Skin epidermis (tissue), 12 donors: ENCODE results near the gene PEPD.

Source experiments
- H3K27ac ChIP-seq, 21 experiments: fragments of 200-600 bp; sonication (generic) in 11 of 21; one replicate each; pipeline ENCODE4 v1.5.0; 2020; ENCODE audit warnings: mild to moderate bottlenecking in 3 of 21, inconsistent platforms in 2 of 21, moderate library complexity in 2 of 21
- H3K4me3 ChIP-seq, 7 experiments: fragments of 200-600 bp; sonication (generic) in 2 of 7; one replicate each; pipeline ENCODE4 v1.5.0; 2020; ENCODE audit warnings: inconsistent platforms in 2 of 7, mild to moderate bottlenecking in 2 of 7, moderate library complexity in 1 of 7

Gene PEPD

DNA sequence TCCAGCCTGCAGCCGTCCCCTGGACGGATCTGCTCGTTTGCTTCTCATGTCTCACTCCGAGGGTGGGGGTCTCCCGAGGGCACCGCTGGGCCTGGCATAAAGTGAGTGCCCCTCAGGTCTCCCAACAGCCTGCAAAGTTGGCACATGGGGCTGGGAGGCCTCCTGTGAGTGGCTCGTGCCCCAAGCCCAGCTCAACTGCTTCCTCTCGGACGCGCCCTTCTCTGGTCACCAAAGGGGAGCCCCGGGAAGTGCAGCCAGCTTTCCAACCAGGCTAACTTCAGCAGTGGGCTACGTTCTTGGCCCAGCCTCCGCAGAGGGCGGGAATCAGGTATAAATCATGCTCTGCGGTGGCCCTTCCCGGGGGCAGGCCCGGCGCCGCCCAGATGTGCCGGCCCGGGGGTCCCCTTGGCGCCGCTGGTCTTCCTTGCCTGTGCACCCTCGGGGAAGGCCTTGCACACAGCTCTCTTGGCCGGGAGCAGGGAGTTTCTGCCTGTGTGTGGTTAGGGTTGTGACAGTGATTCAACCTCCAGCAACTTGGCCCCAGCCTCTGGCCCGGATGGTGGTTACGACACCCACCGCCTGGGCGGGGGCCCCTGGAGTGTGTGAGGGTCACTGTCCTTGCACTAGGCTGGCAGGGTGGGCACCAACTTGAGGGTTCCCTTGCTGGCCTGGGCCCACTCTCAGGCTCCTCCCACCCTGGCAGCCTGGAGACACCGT is 127.4 kb downstream of the PEPD start:
- no peak overlapping the region for H3K4me3 ChIP-seq
- H3K27ac ChIP-seq = peak overlapping the region in 14 of 21 experiments; percentile 7 to 80 (median 40)

DNA sequence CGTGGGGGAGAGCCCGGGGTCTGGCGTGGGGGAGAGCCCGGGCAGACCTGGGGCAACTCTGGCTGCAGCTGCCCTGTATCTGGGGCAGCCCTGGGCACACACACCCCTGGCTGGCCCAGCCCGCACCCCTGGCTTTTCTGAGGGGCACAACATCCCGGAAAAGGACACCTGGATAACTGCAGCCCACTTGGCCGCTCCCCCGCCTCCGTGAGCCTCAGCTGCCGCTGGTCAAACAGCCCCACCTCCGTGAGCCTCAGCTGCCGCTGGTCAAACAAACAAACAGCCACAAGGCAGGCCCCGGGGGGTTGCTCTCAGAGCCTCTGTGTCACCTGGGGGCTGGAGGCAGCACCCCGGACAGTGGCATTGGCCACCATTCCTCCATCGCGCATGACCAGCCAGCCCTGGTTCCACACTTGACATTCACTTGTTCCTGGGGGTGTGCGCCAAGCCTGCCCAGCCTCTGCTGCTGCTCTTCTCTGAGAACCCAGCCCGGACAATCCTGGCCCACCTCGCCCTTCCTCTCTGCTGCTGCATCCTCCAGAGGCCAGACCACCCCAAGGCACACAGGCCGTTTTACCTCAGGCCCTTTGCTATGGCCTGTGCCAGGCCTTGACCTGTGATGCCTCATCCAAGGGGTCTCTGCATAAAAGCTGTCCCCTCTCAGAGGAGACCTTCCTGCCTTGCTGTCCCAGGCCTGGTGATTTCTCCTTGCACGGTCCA is 128.1 kb downstream of the PEPD start:
- Histone ChIP-seq H3K27ac (peak overlapping the region in 7 of 21 experiments; percentile 4 to 80 (median 55)), H3K4me3 (no peak overlapping the region)

DNA sequence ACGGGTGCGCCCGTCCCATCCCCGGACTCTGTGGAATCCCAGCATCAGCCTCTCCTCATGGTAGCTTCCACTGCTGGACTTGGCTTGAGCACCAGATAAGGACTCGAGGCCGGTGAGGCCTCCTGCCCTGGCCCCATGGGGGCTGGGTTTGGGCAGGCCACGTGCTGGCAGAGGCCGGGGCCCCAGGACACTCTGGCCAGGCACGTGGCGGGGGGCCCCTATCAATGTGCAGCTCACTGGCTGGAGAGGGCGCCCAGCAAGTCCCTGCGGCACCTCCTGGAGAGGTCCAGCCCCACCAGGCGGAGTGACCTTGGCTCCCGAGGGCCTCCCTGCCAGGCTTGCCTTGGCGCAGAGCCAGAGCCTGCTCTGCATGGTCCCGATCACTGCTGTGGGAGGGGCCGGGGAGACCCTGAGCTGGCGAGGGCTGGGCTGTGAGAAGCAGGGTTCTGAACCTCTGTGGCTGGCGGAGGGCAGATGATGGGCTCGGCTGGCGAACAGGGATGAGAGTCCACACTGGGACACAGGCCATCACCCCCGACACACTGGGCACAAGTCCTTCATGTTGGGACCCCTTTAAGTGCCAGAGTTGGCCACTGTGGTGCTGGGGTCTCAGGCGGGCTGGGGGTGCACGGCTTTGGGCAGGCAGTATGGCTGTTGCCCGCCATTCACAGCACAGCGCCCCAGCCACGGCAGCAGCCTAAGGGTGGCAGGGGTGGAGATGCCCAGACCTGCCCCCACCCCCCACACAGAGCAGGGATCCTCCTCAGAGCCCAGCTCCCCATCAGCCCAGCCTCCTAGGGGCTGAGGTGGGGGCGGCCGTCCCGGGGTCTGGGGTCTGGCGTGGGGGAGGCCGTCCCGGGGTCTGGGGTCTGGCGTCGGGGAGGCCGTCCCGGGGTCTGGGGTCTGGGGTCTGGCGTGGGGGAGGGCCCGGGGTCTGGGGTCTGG is 129.0 kb downstream of the PEPD start:
- Histone ChIP-seq H3K4me3 (no peak overlapping the region), H3K27ac (peak overlapping the region in 3 of 21 experiments; percentile 34 to 57 (median 43))

DNA sequence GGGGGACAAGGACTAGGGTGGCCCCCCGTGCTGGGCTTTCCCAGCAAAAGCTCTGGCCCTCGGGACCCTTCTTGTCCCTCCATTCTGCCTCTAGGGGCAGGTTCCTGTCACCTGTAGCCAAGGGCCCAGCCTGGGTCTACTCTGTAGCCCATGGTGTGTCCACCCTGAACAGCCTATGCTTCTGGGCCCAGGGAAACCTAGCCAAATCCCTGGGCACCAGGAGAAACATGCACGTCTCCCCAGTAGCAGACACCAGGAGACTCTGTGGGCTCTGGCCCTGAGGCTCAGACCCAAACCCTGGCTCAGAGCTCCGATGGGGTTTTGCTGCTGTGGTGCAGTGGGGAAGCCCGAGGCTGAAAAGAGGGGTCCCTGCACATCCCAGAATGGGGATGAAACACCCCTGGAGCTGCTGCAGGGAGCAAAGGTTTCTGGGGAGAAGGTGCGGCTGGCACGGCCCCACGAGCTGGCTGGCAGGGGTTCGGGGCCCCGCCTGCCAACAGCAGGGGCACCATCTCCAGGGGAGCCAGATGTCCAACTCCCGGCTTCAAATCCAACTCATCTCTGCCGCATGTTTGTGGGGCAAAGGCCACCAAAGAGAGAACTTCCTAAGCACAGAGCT is 129.9 kb downstream of the PEPD start:
- Histone ChIP-seq H3K4me3 (no peak overlapping the region), H3K27ac (peak overlapping the region in 4 of 21 experiments; percentile 5 to 34 (median 26))

DNA sequence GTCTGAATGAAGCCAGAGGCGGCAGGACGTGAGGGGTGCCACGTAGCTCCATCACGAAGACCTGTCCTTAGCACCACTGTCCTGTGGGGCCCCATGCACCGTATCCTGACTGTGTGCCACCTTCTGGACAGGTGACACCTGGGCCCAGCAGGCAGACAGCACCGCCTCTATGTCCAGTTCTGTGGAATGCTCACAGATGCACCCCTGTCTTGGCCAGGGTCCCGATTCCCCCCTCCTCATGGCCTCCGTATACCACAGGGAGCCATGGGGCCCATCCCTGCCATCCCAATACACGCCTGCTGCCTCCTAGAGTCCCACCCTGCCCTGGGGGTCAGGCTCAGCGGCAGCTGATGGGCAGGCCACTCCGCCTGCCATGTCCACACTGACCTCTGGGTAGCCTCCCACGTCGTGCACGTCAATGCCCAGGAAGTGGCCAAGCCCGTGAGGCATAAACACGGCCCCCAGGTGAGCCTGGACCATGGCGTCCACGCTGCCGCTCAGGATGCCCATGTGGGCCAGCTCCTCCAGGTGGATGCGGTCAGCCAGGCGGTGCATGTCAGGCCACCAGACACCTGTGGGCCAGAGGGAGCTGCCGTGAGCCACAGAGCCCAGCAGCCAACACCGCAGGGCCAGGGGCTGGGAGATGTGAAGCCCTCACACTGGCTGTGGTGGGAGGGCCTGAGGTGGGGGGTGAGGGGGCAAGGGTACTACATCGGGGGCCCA is 130.5 kb downstream of the PEPD start:
- peak overlapping the region in 13 of 21 experiments; percentile 0 to 78 (median 36) for H3K27ac ChIP-seq
- H3K4me3 ChIP-seq = no peak overlapping the region

DNA sequence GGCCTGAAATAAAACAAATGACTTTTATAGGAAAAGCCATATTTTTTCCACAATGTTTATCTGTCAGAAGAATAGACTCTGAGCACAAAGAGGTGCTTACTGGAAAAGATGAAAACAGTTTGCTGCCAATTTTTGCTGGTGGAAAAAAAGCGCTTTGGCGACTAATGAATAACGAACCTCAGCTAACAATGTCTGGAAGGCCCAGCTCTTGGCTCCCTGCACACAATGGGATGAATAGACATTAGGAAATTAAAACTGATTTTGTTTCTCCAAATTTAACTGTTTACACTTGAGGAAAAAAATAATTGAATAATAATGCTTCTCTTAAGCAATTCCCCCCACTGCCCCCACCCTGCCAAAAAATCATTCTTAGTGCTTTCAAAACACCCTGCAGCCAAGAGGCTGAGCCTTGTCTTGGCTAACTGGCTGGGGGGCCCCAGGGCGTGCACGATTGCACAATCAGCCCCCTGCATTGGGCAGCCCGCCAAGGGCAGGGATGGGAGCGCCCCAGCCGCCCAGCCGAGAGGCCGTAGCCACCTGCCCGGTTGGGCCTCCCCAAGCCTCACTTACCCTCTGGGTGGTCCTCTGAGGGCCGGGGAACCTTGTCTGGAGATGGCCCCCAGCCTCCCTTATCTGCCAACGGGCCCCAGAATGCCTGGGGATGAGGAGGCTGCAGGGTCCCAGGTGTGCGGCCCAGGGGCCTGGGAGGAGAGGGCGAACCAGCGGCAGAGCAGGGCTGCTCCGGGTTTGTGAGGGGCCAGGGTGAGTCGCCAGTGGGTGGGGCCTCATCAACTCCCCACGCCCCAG is 131.3 kb downstream of the PEPD start:
- peak overlapping the region in 18 of 21 experiments; percentile 11 to 88 (median 79) for H3K27ac ChIP-seq
- H3K4me3 ChIP-seq = no peak overlapping the region

DNA sequence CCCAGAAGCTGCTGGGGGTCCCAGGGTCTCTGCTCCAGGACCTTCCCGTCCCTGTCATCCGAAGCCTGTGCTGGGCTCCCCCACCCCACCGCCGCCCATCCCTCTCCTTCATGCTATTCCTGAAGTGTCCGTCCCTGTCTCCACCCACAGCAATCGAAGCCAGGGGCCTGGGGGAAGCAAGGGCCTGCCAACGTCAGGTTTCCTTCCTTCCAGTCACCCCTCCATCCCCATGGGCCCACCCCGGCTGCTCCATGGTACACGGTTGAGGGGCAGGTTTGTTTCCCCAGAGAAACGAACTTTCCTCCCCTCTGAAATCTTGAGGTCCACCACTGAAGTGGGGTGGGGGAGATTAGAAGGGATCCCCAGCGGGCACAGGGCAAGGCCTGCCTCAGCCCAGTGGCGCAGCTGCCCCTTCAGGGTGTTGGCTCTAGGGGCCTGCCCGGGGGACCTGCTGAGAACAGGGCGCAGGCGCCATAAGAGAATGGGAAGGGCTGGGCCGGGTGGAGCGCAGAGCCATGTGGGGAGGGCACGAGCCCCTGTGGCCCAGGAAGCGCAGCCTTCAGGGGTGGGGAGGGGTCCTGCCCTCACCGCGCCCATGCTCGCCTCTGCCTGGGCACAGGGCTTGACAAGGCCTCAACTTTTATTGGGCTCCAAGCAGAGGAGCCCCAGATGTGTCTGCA is 132.0 kb downstream of the PEPD start:
- no peak overlapping the region for H3K4me3 ChIP-seq

DNA sequence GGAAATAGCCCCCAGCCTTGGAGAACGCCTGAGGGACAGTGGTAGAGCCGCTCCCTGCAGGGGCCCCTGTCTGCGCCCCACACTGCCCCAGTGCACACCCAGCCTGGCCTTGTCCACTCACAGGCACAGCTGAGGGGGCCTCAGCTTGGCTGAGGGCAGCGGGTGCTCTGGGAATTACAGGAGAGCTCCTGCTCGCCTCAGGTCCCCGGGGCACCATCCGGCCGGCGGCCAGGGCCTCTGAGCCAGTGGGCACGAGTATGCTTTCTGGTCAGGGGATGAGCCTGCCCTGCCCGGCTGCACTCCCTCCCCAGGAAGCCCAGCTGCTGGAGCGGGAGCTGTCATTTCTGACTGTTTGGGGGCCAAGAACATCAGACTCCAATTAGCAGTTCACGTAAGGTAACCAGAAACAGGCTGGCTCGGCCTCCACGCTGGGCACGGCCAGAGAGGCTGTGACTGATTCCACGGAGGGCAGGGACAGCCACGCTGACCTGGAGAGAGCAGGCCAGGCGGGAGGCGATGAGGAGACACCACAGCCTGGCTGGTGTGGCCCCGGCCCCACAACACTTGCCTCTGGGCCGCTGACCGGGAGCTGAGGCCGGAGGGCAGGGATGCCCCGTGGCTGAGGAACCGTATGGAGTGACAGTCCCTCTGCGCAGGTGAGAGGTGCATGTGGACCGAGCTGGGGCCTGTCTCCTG is 132.7 kb downstream of the PEPD start:
- peak overlapping the region in 19 of 21 experiments; percentile 11 to 88 (median 78) for H3K27ac ChIP-seq
- no peak overlapping the region for H3K4me3 ChIP-seq

More for the DNA sequence above, 132.0 kb downstream of the PEPD start:
- H3K27ac ChIP-seq = peak overlapping the region in 19 of 21 experiments; percentile 11 to 88 (median 78)

DNA sequence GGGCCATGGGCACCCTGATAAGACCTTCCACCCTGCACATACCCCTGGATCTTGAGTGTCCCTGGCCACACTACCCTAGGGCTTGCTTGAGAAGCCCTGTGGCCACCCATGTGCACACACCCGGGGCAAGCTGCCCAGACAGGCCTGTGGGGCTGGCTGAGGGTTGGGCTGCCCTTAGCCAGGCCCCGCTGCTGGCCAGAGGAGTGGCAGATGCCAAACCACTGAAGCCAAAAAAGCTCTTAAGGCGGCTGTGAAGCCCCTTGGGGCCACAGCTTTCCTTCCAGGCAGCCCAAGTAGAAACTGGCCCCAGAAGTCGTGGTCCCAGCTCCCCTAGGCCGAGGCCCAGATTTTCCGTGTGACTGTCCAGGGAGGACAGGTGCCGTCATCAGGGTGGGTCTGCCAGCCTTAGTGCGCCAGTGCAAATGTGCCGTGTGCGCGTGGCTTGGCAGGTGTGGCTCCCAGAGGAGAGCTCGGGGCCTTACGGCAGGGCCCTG is 133.3 kb downstream of the PEPD start:
- peak overlapping the region in 15 of 21 experiments; percentile 11 to 88 (median 80) for H3K27ac ChIP-seq

DNA sequence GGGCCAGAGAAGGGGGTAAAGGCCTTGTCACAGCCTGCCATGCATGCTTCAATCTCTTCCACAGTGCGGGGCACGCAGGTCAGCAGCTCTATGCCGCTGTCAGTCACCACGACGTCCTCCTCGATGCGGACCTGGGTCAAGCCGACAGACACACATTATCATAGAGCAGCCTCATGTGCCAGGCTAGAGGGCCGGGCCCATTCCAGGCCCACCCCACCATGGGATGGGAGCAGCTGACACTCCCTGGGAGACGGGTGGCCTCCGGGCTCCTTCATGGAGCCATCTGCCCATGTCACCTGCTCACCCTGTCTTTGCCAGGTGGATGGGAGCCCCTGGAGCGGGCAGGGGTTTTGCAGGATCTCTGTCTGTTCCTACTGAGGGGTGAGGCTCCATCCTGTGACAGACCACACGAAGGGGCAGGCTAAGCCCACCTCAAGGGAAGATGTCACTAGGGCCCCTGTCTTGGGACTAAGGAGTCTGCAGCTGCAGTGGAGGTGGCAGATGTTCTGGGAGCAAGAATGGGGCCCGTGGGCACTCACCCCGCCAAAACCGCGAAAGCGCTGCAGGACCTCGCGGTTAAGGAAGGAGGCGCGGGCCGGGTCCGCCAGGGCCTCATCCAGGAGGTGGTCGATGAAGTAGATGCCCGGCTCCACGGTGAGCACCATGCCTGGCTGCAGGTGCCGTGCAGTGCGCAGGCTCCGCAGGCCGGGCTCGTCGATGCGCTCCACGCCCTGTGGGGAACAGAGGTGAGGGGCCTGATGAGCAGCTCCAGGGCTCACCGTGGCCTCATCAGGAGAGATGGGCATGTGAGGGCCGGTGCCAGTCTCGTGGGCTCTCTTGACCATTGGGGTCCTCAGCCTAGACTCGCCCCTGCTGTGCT is 134.0 kb downstream of the PEPD start:
- H3K27ac ChIP-seq = peak overlapping the region in 9 of 21 experiments; percentile 36 to 84 (median 77)
- no peak overlapping the region for H3K4me3 ChIP-seq

More for the DNA sequence above, 133.3 kb downstream of the PEPD start:
- no peak overlapping the region for H3K4me3 ChIP-seq

DNA sequence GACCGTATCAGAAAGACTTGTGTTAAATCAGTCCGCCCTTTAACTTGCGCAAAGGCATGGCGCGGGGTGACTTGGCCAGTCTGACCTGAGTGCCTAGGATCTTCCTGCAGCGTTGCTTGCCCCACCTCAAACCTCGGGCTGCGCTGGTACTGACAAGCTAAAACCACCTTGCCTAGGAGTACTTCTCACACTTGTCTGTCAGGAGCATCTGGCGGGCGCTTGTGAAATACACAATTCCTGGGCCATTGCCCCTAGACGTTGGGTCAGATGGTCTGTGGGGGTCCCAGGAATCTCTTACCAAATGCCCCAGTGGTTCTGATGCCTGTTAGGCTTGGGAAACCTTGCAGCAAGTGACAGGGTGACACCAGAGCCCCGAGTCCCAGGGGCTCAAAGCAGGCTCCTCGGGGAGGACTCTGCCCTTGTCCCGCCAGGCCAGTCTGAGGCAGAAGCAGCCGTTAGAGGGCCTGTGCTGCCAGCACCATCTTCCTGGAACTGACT is 135.2 kb downstream of the PEPD start:
- H3K27ac ChIP-seq = peak overlapping the region in 3 of 21 experiments; percentile 32 to 36 (median 35)
- no peak overlapping the region for H3K4me3 ChIP-seq

DNA sequence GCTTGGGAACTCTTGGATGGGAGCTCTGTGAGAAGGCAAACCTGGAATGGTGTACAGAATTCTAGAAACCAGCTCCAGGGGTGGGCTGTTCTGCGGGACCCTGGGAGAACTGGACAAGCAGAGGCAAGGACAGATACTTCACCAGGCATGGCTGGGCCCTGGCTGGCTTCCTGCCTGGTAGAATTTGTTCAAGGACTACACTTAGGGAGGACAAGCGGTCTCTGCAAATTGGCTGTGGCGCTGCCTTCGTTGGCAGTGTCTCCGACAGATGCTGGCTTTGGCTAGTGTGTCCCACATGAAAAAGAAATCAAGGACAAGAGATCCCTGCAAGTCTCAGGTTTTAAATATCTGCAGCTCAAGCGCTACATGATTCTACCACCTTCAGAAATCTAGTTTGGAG is 135.6 kb downstream of the PEPD start:
- Histone ChIP-seq H3K4me3 (no peak overlapping the region), H3K27ac (peak overlapping the region in 5 of 21 experiments; percentile 25 to 50 (median 39))

DNA sequence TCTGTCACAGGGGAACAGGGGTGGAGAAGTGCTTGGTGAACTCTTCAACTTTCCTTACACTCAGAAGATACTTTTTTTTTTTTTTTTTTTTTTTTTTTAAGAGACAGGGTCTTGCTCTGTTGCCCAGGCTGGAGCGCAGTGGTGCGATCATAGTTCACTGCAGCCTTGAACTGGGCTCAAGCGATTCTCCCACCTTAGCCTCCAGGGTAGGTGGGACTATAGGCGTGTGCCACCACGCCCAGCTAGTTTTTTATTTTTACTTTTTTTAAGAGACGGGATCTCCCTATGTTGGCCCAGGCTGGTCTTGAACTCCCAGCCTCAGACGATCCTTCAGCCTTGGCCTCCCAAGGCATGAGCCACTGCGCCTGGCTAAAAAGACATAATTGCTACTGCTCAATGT is 136.6 kb downstream of the PEPD start:
- H3K4me3 ChIP-seq = no peak overlapping the region
- H3K27ac ChIP-seq = no peak overlapping the region

DNA sequence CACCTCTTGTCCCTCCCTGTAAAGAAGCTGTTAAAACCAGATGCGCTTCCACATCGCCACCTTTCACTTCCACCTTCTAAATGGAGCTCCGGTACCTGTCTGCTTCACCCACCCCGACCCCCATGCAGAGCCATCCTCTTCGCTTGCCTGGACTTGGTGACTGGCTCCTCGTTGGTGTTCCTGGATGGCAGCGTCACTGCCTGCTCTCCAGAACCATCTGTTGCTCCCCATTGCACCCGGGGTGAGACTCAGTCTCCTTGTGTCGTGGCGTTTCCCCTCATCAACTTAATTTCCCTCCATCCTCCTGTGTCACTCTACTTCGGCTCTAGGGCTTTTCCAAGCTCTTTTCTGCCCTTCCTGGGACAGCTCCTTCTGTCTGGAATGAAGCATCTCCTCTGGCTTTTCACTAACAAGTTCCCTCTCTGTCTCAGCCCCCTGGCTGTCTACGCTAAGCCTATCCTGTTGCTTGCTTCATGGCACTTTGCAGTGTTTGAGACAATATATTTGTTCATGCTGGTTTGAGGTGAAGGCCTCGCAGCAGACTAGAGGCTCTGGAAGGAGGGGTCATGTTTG is 137.8 kb downstream of the PEPD start:
- Histone ChIP-seq H3K27ac (no peak overlapping the region), H3K4me3 (no peak overlapping the region)

DNA sequence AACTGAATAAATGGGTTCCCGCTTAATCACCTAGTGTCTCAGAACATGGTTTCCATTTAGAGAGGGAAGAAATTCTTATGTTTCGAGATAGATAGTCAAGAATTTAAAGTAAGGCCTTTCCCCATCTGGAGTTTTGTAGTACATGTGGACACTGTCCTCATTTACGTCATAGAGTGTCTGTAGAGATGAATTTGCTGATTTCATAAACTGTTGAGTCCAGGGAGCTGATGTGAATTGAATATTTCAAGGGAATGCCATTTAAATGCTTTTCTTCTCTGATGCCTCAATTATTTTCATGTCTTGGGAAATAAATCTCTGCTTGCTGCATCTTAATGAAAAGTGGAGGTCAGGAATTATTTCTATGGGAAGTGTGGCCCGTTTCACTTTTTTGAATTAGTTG is 138.6 kb downstream of the PEPD start:
- Histone ChIP-seq H3K27ac (no peak overlapping the region), H3K4me3 (no peak overlapping the region)
